OCI-LY7 (cell line): ENCODE results near the gene SH2D7.

ENCODE experiments used
- CTCF ChIP-seq: fragments of 200-600 bp; sonication (generic); conservative IDR thresholded peaks from 2 replicates; pipeline ENCODE4 v1.5.1; 2014; ENCODE audit warnings: mild to moderate bottlenecking, antibody characterized with exemption, low read length, moderate library complexity, mixed read lengths
- EZH2phosphoT487 ChIP-seq: fragments of 200-600 bp; sonication (generic); IDR thresholded peaks from 2 replicates; pipeline ENCODE4 v1.6.1; 2018; ENCODE audit warnings: low read depth, borderline replicate concordance, mild to moderate bottlenecking, mixed run types, antibody characterized with exemption, low read length, moderate library complexity, mixed read lengths

- TF ChIP-seq CTCF (no peak), EZH2phosphoT487 (no peak)
These were observed 28.4 kb upstream of the SH2D7 start for GRCh38 chr15:78063970-78064385.
